PC-9 (cell line): Measurements from ENCODE around the gene CFAP77.

Experiments used
- EZH2 ChIP-seq: fragments of 200-600 bp; sonication (generic); IDR thresholded peaks from 2 replicates; pipeline ENCODE4 v1.8.0; 2017; ENCODE audit warnings: antibody characterized with exemption, low read depth
- TF ChIP-seq, protein P1 (sequence below): fragments of 200-600 bp; sonication (generic); conservative IDR thresholded peaks from 2 replicates; pipeline ENCODE4 v1.6.1; 2017; ENCODE audit warnings: mixed run types, antibody characterized with exemption, mild to moderate bottlenecking, moderate library complexity

DNA sequence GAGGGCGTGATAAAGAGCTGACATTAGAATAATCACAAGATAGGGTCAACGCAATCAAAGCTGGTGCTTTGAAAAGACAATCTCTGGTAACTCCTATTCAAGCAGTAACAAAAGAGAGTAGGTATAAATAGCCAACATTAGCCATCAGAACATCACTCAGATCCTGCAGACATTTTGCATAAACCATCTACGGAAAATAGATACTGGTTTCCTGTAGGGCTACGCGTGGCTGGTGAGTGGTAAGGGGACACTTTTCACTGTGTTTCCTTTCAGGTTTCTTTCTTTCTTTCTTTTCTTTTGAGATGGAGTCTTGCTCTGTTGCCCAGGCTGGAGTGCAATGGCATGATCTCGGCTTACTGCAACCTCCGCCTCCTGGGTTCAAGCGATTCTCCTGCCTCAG lies 25.6 kb upstream of the CFAP77 start:
- TF ChIP-seq, protein P1, sequence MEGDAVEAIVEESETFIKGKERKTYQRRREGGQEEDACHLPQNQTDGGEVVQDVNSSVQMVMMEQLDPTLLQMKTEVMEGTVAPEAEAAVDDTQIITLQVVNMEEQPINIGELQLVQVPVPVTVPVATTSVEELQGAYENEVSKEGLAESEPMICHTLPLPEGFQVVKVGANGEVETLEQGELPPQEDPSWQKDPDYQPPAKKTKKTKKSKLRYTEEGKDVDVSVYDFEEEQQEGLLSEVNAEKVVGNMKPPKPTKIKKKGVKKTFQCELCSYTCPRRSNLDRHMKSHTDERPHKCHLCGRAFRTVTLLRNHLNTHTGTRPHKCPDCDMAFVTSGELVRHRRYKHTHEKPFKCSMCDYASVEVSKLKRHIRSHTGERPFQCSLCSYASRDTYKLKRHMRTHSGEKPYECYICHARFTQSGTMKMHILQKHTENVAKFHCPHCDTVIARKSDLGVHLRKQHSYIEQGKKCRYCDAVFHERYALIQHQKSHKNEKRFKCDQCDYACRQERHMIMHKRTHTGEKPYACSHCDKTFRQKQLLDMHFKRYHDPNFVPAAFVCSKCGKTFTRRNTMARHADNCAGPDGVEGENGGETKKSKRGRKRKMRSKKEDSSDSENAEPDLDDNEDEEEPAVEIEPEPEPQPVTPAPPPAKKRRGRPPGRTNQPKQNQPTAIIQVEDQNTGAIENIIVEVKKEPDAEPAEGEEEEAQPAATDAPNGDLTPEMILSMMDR, result no peak
- no peak for TF ChIP-seq EZH2
